Measurements from ENCODE around the gene PRKCZ. TPM values are rescaled to one million over a fixed set of nuclear protein-coding genes. Genes with fewer than 3 reads are reported as not detected.

The PRKCZ gene
- total and polyA plus RNA-seq, 2 donors (not counting 1 experiment from before 2014, with no cell fraction given): 1.6 to 2.0 TPM

- H3K27ac ChIP-seq (ENCODE audit: insufficient read depth, low read length): no peak overlapping the region
- TF ChIP-seq CTCF (conservative IDR thresholded peaks at IDR 0.05 in 1 of 2, IDR thresholded peaks at IDR 0.05 in 1 of 2; ENCODE audit: low read depth in 1 of 2, low read length in 2 of 2) (no peak), EZH2 (IDR thresholded peaks at IDR 0.05; ENCODE audit: low read length, missing control alignments) (no peak)
- no peak for DNase-seq (ENCODE audit: low read depth in 2 of 2)
- H3K27me3 ChIP-seq (ENCODE audit: control insufficient read depth, insufficient read depth, low read length): no peaks in the 10 kb centered on the region
- no peak overlapping the region for H3K4me2 ChIP-seq (ENCODE audit: extremely low read depth, insufficient read depth, low read length)
- peaks cover 2% of the 10 kb centered on the region for H3K4me1 ChIP-seq (ENCODE audit: control insufficient read depth, extremely low read depth, insufficient read depth, low read length)
- H3K4me3 ChIP-seq (replicated peaks in 1 of 4; ENCODE audit: control extremely low read depth in 1 of 4, insufficient read depth in 1 of 4, low read depth in 3 of 4, low read length in 4 of 4): no peak overlapping the region
- H3K36me3 ChIP-seq (ENCODE audit: control insufficient read depth, insufficient read depth, low read length): no peaks in the 10 kb centered on the region
- no peaks in the 10 kb centered on the region for H3K79me2 ChIP-seq (ENCODE audit: control insufficient read depth, insufficient read depth, low read length)
- no peak overlapping the region for H2AFZ ChIP-seq (ENCODE audit: low read length)
- no peaks in the 10 kb centered on the region for H3K9me3 ChIP-seq (ENCODE audit: control insufficient read depth, insufficient read depth, low read depth, low read length)
- H4K20me1 ChIP-seq (ENCODE audit: control insufficient read depth, extremely low read depth, insufficient read depth, low read length): no peaks in the 10 kb centered on the region
- no peak overlapping the region for H3K9ac ChIP-seq (ENCODE audit: insufficient read depth, low read length)
These were observed 90.8 kb downstream of the PRKCZ start for GRCh38 chr1:2141025-2141424.

GRCh38 chr1:2143814-2144500 lies 93.7 kb downstream of the PRKCZ start:
- Histone ChIP-seq H3K9ac (ENCODE audit: insufficient read depth, low read length) (no peak overlapping the region), H3K27ac (ENCODE audit: insufficient read depth, low read length) (no peak overlapping the region), H3K79me2 (ENCODE audit: control insufficient read depth, insufficient read depth, low read length) (no peaks in the 10 kb centered on the region), H3K27me3 (ENCODE audit: control insufficient read depth, insufficient read depth, low read length) (no peaks in the 10 kb centered on the region), H3K36me3 (ENCODE audit: control insufficient read depth, insufficient read depth, low read length) (no peaks in the 10 kb centered on the region), H3K4me1 (ENCODE audit: control insufficient read depth, extremely low read depth, insufficient read depth, low read length) (peaks cover 2% of the 10 kb centered on the region), H3K4me3 (replicated peaks in 1 of 4; ENCODE audit: control extremely low read depth in 1 of 4, insufficient read depth in 1 of 4, low read depth in 3 of 4, low read length in 4 of 4) (no peak overlapping the region), H4K20me1 (ENCODE audit: control insufficient read depth, extremely low read depth, insufficient read depth, low read length) (no peaks in the 10 kb centered on the region), H2AFZ (ENCODE audit: low read length) (no peak overlapping the region), H3K4me2 (ENCODE audit: extremely low read depth, insufficient read depth, low read length) (no peak overlapping the region), H3K9me3 (ENCODE audit: control insufficient read depth, insufficient read depth, low read depth, low read length) (no peaks in the 10 kb centered on the region)
- TF ChIP-seq EZH2 (IDR thresholded peaks at IDR 0.05; ENCODE audit: low read length, missing control alignments) (no peak), CTCF (conservative IDR thresholded peaks at IDR 0.05 in 1 of 2, IDR thresholded peaks at IDR 0.05 in 1 of 2; ENCODE audit: low read depth in 1 of 2, low read length in 2 of 2) (no peak)
- DNase-seq (ENCODE audit: low read depth in 2 of 2): no peak

DNA sequence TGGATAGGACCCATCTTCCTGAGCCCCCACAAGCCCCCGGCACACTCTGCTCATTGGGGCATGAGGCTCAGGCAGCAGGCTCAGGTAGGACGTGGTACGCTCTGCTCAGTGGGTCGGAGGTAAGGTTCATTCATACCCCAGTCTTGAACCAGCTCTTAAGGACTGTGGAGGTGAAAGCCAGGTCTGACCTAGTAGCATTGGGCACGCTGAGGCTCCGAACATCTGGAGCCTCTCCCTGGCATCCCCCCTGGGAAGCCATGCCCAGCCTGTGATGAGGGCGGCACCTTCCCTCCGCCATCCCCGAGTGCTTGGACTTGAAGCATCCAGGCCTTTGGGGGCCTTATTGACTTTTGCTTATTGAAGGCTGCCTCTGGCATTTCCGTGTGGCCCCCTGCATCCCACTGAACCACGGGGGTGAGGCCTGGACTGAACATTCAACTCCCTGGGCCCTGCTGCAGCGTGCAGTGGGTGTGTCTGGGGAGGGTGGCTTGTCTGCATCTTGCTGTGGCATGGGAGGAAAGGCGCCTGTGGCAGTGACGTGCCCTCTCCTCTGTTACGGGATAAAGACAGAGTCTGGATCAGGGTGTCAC lies 94.4 kb downstream of the PRKCZ start:
- Histone ChIP-seq H3K36me3 (ENCODE audit: control insufficient read depth, insufficient read depth, low read length) (no peaks in the 10 kb centered on the region), H3K9ac (ENCODE audit: insufficient read depth, low read length) (no peak overlapping the region), H3K27me3 (ENCODE audit: control insufficient read depth, insufficient read depth, low read length) (no peaks in the 10 kb centered on the region), H3K9me3 (ENCODE audit: control insufficient read depth, insufficient read depth, low read depth, low read length) (no peaks in the 10 kb centered on the region), H3K4me2 (ENCODE audit: extremely low read depth, insufficient read depth, low read length) (no peak overlapping the region), H3K4me1 (ENCODE audit: control insufficient read depth, extremely low read depth, insufficient read depth, low read length) (peaks cover 2% of the 10 kb centered on the region), H2AFZ (ENCODE audit: low read length) (no peak overlapping the region), H3K79me2 (ENCODE audit: control insufficient read depth, insufficient read depth, low read length) (no peaks in the 10 kb centered on the region), H3K4me3 (replicated peaks in 1 of 4; ENCODE audit: control extremely low read depth in 1 of 4, insufficient read depth in 1 of 4, low read depth in 3 of 4, low read length in 4 of 4) (no peak overlapping the region), H4K20me1 (ENCODE audit: control insufficient read depth, extremely low read depth, insufficient read depth, low read length) (no peaks in the 10 kb centered on the region), H3K27ac (ENCODE audit: insufficient read depth, low read length) (no peak overlapping the region)
- TF ChIP-seq EZH2 (IDR thresholded peaks at IDR 0.05; ENCODE audit: low read length, missing control alignments): no peak
- TF ChIP-seq CTCF (conservative IDR thresholded peaks at IDR 0.05 in 1 of 2, IDR thresholded peaks at IDR 0.05 in 1 of 2; ENCODE audit: low read depth in 1 of 2, low read length in 2 of 2): no peak
- no peak for DNase-seq (ENCODE audit: low read depth in 2 of 2)
